HepG2 (cell line): ENCODE data around the gene OBSL1. TPM values are rescaled to one million over a fixed set of nuclear protein-coding genes. Genes with fewer than 3 reads are reported as not detected.
A peak's percentile ranks its signal among the peaks of the same experiment; 100 is the strongest.

Experiments used
- EEA1 ChIP-seq: sonication (generic); formaldehyde crosslinking; IDR thresholded peaks from 2 replicates; pipeline ENCODE4 v1.5.1; 2020; ENCODE audit warnings: mild to moderate bottlenecking, missing genetic modification reagents, borderline replicate concordance
- RFX3 ChIP-seq: IDR thresholded peaks from 2 replicates; pipeline ENCODE4 v1.6.1; 2016; ENCODE audit warnings: missing biosample characterization, missing genetic modification reagents
- SRSF9 ChIP-seq: fragments of 200-400 bp; formaldehyde crosslinking; IDR thresholded peaks from 2 replicates; pipeline ENCODE4 v1.6.1; 2018; ENCODE audit warnings: borderline replicate concordance, mild to moderate bottlenecking, low read depth, low read length; ENCODE audit not compliant: insufficient read depth, poor library complexity, severe bottlenecking
- TAF1 ChIP-seq: sonication (generic); formaldehyde crosslinking; IDR thresholded peaks from 2 replicates; pipeline ENCODE4 v1.4.0; 2020; ENCODE audit warnings: missing genetic modification reagents
- ZFP37 ChIP-seq: sonication (generic); formaldehyde crosslinking; IDR thresholded peaks from 2 replicates; pipeline ENCODE4 v1.4.0; 2020; ENCODE audit warnings: missing genetic modification reagents, borderline replicate concordance
- ZNF160 ChIP-seq: sonication (generic); formaldehyde crosslinking; IDR thresholded peaks from 2 replicates; pipeline ENCODE4 v1.8.0; 2022; ENCODE audit warnings: mild to moderate bottlenecking, inconsistent platforms, missing genetic modification reagents
- ZSCAN29 ChIP-seq: sonication (generic); formaldehyde crosslinking; conservative IDR thresholded peaks from 2 replicates; pipeline ENCODE4 v1.4.0; 2020; ENCODE audit warnings: mild to moderate bottlenecking, missing genetic modification reagents
- polyA plus RNA-seq, 8 experiments: library from polyadenylated mRNA; depleted of rRNA in 3 of 8; stranded (reverse) in 7 of 8; unstranded in 1 of 8; fragments of >200 nt; fragmentation: Illumina TruSeq in 4 of 8; extraction: Trizol in 4 of 8; gene quantifications; 2 replicates each; pipeline versions ENCODE4 v1.2.1 to v1.2.3, GENCODE V29; 2011 to 2016; ENCODE audit warnings: low read depth in 4 of 8, missing spikeins in 1 of 8, mixed read lengths in 1 of 8; ENCODE audit not compliant: insufficient read depth in 1 of 8
- total RNA-seq, 5 experiments: library from RNA; depleted of rRNA; stranded (reverse); fragments of >200 nt; fragmentation: Illumina TruSeq; extraction: Trizol; gene quantifications; 2 replicates each; pipeline ENCODE4 v1.2.3, GENCODE V29; 2016; ENCODE audit warnings: low read depth in 1 of 5
- TF ChIP-seq, protein P1 (sequence below): sonication (generic); formaldehyde crosslinking; IDR thresholded peaks from 2 replicates; pipeline ENCODE4 v1.8.1; 2023; ENCODE audit warnings: mild to moderate bottlenecking, missing genetic modification reagents, borderline replicate concordance
- TF ChIP-seq, protein P2 (sequence below): IDR thresholded peaks from 2 replicates; pipeline ENCODE4 v1.6.1; 2016; ENCODE audit warnings: low read depth
- TF ChIP-seq, protein P3 (sequence below): sonication (generic); formaldehyde crosslinking; IDR thresholded peaks from 2 replicates; pipeline ENCODE4 v1.5.0; 2020; ENCODE audit warnings: mild to moderate bottlenecking, missing genetic modification reagents, borderline replicate concordance
- TF ChIP-seq, protein P4 (sequence below): sonication (generic); formaldehyde crosslinking; IDR thresholded peaks from 2 replicates; pipeline ENCODE4 v1.4.0; 2020; ENCODE audit warnings: mild to moderate bottlenecking, missing genetic modification reagents
- TF ChIP-seq, protein P5 (sequence below): sonication (generic); formaldehyde crosslinking; IDR thresholded peaks from 2 replicates; pipeline ENCODE4 v1.4.0; 2020; ENCODE audit warnings: missing genetic modification reagents

The OBSL1 gene
- total and polyA plus RNA-seq, 2 of the 13 experiments (the other 11 are each of a cell fraction or from before 2014, with no cell fraction given) = 86.7 to 218 TPM

DNA sequence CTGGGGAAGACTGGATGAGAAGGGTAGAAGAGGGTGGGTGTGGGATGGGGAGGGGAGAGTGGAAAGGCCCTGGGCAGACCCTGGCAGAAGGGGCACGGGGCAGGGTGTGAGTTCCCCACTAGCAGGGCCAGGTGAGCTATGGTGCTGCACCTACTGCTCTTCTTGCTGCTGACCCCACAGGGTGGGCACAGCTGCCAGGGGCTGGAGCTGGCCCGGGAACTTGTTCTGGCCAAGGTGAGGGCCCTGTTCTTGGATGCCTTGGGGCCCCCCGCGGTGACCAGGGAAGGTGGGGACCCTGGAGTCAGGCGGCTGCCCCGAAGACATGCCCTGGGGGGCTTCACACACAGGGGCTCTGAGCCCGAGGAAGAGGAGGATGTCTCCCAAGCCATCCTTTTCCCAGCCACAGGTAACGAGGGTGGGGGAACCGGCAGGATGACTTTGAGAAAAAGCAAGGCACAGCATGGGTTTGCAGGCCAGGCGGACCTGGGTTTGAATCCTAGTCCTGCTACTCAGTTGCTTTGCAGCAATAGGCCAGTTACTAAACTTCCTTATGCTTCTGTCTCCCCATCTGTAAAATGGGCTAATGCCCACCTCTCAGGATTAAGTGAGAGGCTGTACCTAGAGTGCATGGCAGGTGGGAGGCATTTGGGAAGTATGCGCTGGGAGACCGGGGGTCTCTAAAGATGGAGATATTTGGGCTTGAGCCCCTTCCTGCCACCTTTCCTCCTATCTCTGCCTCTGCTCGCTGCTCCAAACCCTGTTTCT lies 1.1 kb upstream of the OBSL1 start, which contains the start of gene INHA (continued):
- TF ChIP-seq, protein P1, sequence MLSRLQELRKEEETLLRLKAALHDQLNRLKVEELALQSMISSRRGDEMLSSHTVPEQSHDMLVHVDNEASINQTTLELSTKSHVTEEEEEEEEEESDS (CRISPR knock-in tag) = no peak
- TF ChIP-seq RFX3 (CRISPR knock-in tag) (no peak), SRSF9 (no peak), EEA1 (no peak), ZNF160 (no peak; the same call in 1 of the 2 replicates), ZSCAN29 (CRISPR knock-in tag) (0 out of 2 replicates have a peak, but pooled peaks have one; percentile 3), ZFP37 (0 out of 2 replicates have a peak, but pooled peaks have one; percentile 35), TAF1 (CRISPR knock-in tag) (no peak)
- TF ChIP-seq, protein P2, sequence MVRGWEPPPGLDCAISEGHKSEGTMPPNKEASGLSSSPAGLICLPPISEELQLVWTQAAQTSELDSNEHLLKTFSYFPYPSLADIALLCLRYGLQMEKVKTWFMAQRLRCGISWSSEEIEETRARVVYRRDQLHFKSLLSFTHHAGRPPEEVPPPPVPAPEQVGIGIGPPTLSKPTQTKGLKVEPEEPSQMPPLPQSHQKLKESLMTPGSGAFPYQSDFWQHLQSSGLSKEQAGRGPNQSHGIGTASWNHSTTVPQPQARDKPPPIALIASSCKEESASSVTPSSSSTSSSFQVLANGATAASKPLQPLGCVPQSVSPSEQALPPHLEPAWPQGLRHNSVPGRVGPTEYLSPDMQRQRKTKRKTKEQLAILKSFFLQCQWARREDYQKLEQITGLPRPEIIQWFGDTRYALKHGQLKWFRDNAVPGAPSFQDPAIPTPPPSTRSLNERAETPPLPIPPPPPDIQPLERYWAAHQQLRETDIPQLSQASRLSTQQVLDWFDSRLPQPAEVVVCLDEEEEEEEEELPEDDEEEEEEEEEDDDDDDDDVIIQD (CRISPR knock-in tag) = no peak
- TF ChIP-seq, protein P3, sequence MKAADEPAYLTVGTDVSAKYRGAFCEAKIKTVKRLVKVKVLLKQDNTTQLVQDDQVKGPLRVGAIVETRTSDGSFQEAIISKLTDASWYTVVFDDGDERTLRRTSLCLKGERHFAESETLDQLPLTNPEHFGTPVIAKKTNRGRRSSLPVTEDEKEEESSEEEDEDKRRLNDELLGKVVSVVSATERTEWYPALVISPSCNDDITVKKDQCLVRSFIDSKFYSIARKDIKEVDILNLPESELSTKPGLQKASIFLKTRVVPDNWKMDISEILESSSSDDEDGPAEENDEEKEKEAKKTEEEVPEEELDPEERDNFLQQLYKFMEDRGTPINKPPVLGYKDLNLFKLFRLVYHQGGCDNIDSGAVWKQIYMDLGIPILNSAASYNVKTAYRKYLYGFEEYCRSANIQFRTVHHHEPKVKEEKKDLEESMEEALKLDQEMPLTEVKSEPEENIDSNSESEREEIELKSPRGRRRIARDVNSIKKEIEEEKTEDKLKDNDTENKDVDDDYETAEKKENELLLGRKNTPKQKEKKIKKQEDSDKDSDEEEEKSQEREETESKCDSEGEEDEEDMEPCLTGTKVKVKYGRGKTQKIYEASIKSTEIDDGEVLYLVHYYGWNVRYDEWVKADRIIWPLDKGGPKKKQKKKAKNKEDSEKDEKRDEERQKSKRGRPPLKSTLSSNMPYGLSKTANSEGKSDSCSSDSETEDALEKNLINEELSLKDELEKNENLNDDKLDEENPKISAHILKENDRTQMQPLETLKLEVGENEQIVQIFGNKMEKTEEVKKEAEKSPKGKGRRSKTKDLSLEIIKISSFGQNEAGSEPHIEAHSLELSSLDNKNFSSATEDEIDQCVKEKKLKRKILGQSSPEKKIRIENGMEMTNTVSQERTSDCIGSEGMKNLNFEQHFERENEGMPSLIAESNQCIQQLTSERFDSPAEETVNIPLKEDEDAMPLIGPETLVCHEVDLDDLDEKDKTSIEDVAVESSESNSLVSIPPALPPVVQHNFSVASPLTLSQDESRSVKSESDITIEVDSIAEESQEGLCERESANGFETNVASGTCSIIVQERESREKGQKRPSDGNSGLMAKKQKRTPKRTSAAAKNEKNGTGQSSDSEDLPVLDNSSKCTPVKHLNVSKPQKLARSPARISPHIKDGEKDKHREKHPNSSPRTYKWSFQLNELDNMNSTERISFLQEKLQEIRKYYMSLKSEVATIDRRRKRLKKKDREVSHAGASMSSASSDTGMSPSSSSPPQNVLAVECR (CRISPR knock-in tag) = no peak
- TF ChIP-seq, protein P4, sequence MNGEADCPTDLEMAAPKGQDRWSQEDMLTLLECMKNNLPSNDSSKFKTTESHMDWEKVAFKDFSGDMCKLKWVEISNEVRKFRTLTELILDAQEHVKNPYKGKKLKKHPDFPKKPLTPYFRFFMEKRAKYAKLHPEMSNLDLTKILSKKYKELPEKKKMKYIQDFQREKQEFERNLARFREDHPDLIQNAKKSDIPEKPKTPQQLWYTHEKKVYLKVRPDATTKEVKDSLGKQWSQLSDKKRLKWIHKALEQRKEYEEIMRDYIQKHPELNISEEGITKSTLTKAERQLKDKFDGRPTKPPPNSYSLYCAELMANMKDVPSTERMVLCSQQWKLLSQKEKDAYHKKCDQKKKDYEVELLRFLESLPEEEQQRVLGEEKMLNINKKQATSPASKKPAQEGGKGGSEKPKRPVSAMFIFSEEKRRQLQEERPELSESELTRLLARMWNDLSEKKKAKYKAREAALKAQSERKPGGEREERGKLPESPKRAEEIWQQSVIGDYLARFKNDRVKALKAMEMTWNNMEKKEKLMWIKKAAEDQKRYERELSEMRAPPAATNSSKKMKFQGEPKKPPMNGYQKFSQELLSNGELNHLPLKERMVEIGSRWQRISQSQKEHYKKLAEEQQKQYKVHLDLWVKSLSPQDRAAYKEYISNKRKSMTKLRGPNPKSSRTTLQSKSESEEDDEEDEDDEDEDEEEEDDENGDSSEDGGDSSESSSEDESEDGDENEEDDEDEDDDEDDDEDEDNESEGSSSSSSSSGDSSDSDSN = 0 out of 2 replicates have a peak, but pooled peaks have one; percentile 4
- TF ChIP-seq, protein P5, sequence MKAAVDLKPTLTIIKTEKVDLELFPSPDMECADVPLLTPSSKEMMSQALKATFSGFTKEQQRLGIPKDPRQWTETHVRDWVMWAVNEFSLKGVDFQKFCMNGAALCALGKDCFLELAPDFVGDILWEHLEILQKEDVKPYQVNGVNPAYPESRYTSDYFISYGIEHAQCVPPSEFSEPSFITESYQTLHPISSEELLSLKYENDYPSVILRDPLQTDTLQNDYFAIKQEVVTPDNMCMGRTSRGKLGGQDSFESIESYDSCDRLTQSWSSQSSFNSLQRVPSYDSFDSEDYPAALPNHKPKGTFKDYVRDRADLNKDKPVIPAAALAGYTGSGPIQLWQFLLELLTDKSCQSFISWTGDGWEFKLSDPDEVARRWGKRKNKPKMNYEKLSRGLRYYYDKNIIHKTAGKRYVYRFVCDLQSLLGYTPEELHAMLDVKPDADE (CRISPR knock-in tag) = 0 out of 2 replicates have a peak, but pooled peaks have one; percentile 53
